ENCODE data around the gene NCBP1. TPM values are rescaled to one million over a fixed set of nuclear protein-coding genes. Genes with fewer than 3 reads are reported as not detected.
A peak's percentile ranks its signal among the peaks of the same experiment; 100 is the strongest.
"Not testable (repeated sequence)": the region's sequence is repeated elsewhere in the genome, so short reads cannot be mapped to it uniquely, and the experiment has no call there.

The NCBP1 gene
- total and polyA plus RNA-seq, 2 donors (not counting 1 experiment from before 2014, with no cell fraction given) = 27.1 to 42.9 TPM

DNA sequence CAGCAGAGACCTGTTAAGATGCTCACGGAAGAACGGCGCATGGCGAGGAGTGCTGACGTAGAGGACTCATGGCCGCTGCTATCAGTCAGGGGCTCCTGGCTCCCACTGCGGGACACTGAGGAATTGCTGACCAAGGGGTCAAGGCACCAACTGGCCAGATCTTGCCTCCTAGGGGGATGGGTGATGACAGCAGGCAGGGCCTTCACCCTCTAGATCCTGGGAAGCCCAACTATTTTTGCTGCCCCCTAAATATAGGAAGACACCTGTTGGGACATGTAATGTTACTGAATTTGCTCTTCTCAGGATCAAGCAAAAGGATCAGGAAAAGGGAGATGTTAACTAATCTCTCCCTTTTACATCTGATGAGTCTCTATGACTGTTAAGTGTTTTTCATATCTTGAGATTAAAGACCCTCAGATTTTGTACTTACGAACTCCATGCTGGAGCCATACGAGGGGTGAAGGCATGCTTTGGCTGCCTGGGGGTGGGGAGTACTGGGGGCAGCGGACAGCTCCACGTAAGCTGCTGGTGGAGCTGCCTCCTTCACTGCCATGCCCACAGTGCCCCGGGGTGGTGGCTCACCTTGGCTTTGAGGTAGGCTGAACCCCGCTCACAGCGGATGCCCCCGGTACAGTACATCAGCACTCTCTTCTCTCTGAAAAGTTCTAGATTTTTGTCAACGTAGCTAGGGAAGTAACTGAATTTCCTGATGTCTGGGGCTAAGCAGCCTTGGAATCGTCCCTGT lies 28.5 kb upstream of the NCBP1 start:
- Histone ChIP-seq H3K9ac (ENCODE audit: insufficient read depth, low read length) (no peak overlapping the region), H2AFZ (ENCODE audit: low read length) (no peak overlapping the region), H3K27me3 (ENCODE audit: control insufficient read depth, insufficient read depth, low read length) (no peaks in the 10 kb centered on the region), H3K4me1 (ENCODE audit: control insufficient read depth, extremely low read depth, insufficient read depth, low read length) (no peaks in the 10 kb centered on the region), H3K4me3 (replicated peaks in 1 of 4; ENCODE audit: control extremely low read depth in 1 of 4, insufficient read depth in 1 of 4, low read depth in 3 of 4, low read length in 4 of 4) (no peak overlapping the region), H3K9me3 (ENCODE audit: control insufficient read depth, insufficient read depth, low read depth, low read length) (no peaks in the 10 kb centered on the region), H3K79me2 (ENCODE audit: control insufficient read depth, insufficient read depth, low read length) (no peaks in the 10 kb centered on the region), H3K36me3 (ENCODE audit: control insufficient read depth, insufficient read depth, low read length) (peaks cover 6% of the 10 kb centered on the region), H3K27ac (ENCODE audit: insufficient read depth, low read length) (no peak overlapping the region), H3K4me2 (ENCODE audit: extremely low read depth, insufficient read depth, low read length) (no peak overlapping the region), H4K20me1 (ENCODE audit: control insufficient read depth, extremely low read depth, insufficient read depth, low read length) (no peaks in the 10 kb centered on the region)
- no peak for DNase-seq (ENCODE audit: low read depth in 2 of 2)
- TF ChIP-seq, protein P1, sequence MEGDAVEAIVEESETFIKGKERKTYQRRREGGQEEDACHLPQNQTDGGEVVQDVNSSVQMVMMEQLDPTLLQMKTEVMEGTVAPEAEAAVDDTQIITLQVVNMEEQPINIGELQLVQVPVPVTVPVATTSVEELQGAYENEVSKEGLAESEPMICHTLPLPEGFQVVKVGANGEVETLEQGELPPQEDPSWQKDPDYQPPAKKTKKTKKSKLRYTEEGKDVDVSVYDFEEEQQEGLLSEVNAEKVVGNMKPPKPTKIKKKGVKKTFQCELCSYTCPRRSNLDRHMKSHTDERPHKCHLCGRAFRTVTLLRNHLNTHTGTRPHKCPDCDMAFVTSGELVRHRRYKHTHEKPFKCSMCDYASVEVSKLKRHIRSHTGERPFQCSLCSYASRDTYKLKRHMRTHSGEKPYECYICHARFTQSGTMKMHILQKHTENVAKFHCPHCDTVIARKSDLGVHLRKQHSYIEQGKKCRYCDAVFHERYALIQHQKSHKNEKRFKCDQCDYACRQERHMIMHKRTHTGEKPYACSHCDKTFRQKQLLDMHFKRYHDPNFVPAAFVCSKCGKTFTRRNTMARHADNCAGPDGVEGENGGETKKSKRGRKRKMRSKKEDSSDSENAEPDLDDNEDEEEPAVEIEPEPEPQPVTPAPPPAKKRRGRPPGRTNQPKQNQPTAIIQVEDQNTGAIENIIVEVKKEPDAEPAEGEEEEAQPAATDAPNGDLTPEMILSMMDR (conservative IDR thresholded peaks at IDR 0.05 in 1 of 2, IDR thresholded peaks at IDR 0.05 in 1 of 2; ENCODE audit: low read depth in 1 of 2, low read length in 2 of 2) = no peak
- TF ChIP-seq EZH2 (IDR thresholded peaks at IDR 0.05; ENCODE audit: low read length, missing control alignments) = no peak

DNA sequence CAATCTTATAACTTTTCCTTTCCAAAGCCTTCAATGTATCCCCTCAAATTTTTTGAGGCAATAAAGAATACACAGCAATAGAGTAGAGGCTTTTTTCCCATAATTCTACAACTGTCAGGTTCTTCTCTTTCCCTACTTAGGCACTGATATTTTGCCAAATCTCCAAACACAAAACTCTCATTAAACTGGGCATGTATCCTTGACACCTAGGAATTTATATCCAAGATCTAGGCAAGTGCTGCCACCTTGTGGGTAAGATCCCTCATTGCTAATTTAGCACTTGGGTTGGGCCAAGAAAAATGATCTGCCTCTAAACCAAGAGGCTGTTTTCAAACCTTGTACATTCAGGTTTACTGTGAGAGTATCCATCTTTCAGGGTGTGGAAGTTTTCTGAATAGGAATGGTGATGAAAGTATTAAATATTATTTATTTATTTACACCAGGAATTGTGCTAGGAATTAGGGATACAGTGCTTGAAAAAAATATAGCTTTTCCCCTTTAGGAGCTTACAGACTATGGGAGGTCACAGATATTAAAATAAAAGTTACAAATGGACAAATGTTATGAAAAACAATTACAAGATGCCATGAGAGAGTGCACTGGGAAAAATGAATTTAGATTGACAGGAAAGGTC lies 18.1 kb upstream of the NCBP1 start:
- H3K4me3 ChIP-seq (replicated peaks in 1 of 4; ENCODE audit: control extremely low read depth in 1 of 4, insufficient read depth in 1 of 4, low read depth in 3 of 4, low read length in 4 of 4) = no peak overlapping the region
- no peaks in the 10 kb centered on the region for H3K79me2 ChIP-seq (ENCODE audit: control insufficient read depth, insufficient read depth, low read length)
- peaks cover 6% of the 10 kb centered on the region for H3K36me3 ChIP-seq (ENCODE audit: control insufficient read depth, insufficient read depth, low read length)
- no peak overlapping the region for H3K4me2 ChIP-seq (ENCODE audit: extremely low read depth, insufficient read depth, low read length)
- no peaks in the 10 kb centered on the region for H3K27me3 ChIP-seq (ENCODE audit: control insufficient read depth, insufficient read depth, low read length)
- no peak for TF ChIP-seq EZH2 (IDR thresholded peaks at IDR 0.05; ENCODE audit: low read length, missing control alignments)
- TF ChIP-seq, protein P1 (conservative IDR thresholded peaks at IDR 0.05 in 1 of 2, IDR thresholded peaks at IDR 0.05 in 1 of 2; ENCODE audit: low read depth in 1 of 2, low read length in 2 of 2) = peak; percentile 82 to 88
- no peaks in the 10 kb centered on the region for H3K4me1 ChIP-seq (ENCODE audit: control insufficient read depth, extremely low read depth, insufficient read depth, low read length)
- H4K20me1 ChIP-seq (ENCODE audit: control insufficient read depth, extremely low read depth, insufficient read depth, low read length) = no peaks in the 10 kb centered on the region
- peak; percentile 49 to 68 for DNase-seq (ENCODE audit: low read depth in 2 of 2)
- H3K27ac ChIP-seq (ENCODE audit: insufficient read depth, low read length) = no peak overlapping the region
- no peaks in the 10 kb centered on the region for H3K9me3 ChIP-seq (ENCODE audit: control insufficient read depth, insufficient read depth, low read depth, low read length)
- H3K9ac ChIP-seq (ENCODE audit: insufficient read depth, low read length) = no peak overlapping the region
- H2AFZ ChIP-seq (ENCODE audit: low read length) = no peak overlapping the region

DNA sequence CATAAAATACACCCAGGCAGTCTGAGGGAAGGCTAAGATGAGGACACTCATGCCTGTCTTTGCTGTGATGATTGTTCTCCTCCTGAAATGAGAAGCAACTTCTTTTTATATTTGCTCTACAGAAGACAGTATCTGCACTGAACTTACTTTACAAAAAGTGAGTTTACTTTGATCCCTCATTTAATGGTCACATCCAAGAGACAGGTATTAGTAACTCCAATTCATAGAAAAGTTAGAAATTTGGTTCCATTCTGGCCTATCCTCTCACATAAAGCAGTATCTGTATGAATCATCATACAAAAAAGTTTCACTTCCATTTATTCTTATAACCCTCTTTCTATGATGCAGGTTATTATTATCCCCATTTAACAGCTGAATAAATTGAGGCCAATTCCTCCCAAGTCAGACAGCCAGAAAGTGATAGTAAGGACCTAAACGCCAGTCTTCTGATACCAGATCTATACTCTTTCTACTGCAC lies 15.6 kb upstream of the NCBP1 start:
- no peaks in the 10 kb centered on the region for H4K20me1 ChIP-seq (ENCODE audit: control insufficient read depth, extremely low read depth, insufficient read depth, low read length)
- TF ChIP-seq, protein P1 (conservative IDR thresholded peaks at IDR 0.05 in 1 of 2, IDR thresholded peaks at IDR 0.05 in 1 of 2; ENCODE audit: low read depth in 1 of 2, low read length in 2 of 2) = no peak
- TF ChIP-seq EZH2 (IDR thresholded peaks at IDR 0.05; ENCODE audit: low read length, missing control alignments) = no peak

DNA sequence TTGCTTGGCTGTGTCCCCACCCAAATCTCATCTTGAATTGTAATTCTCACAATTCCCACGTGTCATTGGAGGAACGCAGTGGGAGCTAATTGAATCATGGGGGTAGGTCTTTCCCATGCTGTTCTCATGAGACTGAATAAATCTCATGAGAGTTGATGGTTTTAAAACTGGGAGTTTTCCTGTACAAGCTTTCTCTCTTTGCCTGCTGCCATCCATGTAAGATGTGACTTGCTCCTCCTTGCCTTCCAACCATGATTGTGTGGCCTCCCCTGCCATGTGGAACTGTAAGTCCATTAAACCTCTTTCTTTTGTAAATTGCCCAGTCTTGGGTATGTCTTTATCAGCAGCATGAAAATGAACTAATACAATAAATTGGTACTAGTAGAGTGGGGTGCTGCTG lies 13.6 kb upstream of the NCBP1 start:
- H3K9ac ChIP-seq (ENCODE audit: insufficient read depth, low read length); DNase-seq (ENCODE audit: low read depth in 2 of 2); H3K4me3 ChIP-seq (replicated peaks in 1 of 4; ENCODE audit: control extremely low read depth in 1 of 4, insufficient read depth in 1 of 4, low read depth in 3 of 4, low read length in 4 of 4); H3K4me2 ChIP-seq (ENCODE audit: extremely low read depth, insufficient read depth, low read length); H3K36me3 ChIP-seq (ENCODE audit: control insufficient read depth, insufficient read depth, low read length); H3K79me2 ChIP-seq (ENCODE audit: control insufficient read depth, insufficient read depth, low read length); H3K27ac ChIP-seq (ENCODE audit: insufficient read depth, low read length); H2AFZ ChIP-seq (ENCODE audit: low read length); H3K27me3 ChIP-seq (ENCODE audit: control insufficient read depth, insufficient read depth, low read length); H3K4me1 ChIP-seq (ENCODE audit: control insufficient read depth, extremely low read depth, insufficient read depth, low read length); H4K20me1 ChIP-seq (ENCODE audit: control insufficient read depth, extremely low read depth, insufficient read depth, low read length); H3K9me3 ChIP-seq (ENCODE audit: control insufficient read depth, insufficient read depth, low read depth, low read length): not testable (repeated sequence)

More for the DNA sequence above, 15.6 kb upstream of the NCBP1 start:
- Histone ChIP-seq H3K4me3 (replicated peaks in 1 of 4; ENCODE audit: control extremely low read depth in 1 of 4, insufficient read depth in 1 of 4, low read depth in 3 of 4, low read length in 4 of 4) (no peak overlapping the region), H3K9ac (ENCODE audit: insufficient read depth, low read length) (no peak overlapping the region), H3K27ac (ENCODE audit: insufficient read depth, low read length) (no peak overlapping the region), H2AFZ (ENCODE audit: low read length) (no peak overlapping the region), H3K79me2 (ENCODE audit: control insufficient read depth, insufficient read depth, low read length) (no peaks in the 10 kb centered on the region), H3K4me1 (ENCODE audit: control insufficient read depth, extremely low read depth, insufficient read depth, low read length) (no peaks in the 10 kb centered on the region), H3K27me3 (ENCODE audit: control insufficient read depth, insufficient read depth, low read length) (no peaks in the 10 kb centered on the region), H3K36me3 (ENCODE audit: control insufficient read depth, insufficient read depth, low read length) (peaks cover 5% of the 10 kb centered on the region), H3K9me3 (ENCODE audit: control insufficient read depth, insufficient read depth, low read depth, low read length) (no peaks in the 10 kb centered on the region), H3K4me2 (ENCODE audit: extremely low read depth, insufficient read depth, low read length) (no peak overlapping the region)
- no peak for DNase-seq (ENCODE audit: low read depth in 2 of 2)
